Measurements from ENCODE around the gene STAT6.

GRCh38 chr12:57046947-57047890 lies 63.9 kb downstream of the STAT6 start:
- TF ChIP-seq POLR2A (IDR thresholded peaks at IDR 0.05) (no peak), CTCF (IDR thresholded peaks at IDR 0.05) (no peak), POLR2AphosphoS5 (IDR thresholded peaks at IDR 0.05) (no peak)
